HG03521 (cell line): ENCODE measurements around the gene PARD6G.
A peak's percentile ranks its signal among the peaks of the same experiment; 100 is the strongest.

Experiments used
- ATAC-seq: cut with Tn5 transposase; IDR thresholded peaks from one replicate; pipeline ENCODE4 v1.9.1; 2021; ENCODE audit warnings: mild to moderate bottlenecking, moderate library complexity; ENCODE audit not compliant: unreplicated experiment

PARD6G gene

GRCh38 chr18:80149667-80150066 is 97.6 kb downstream of the PARD6G start:
- ATAC-seq = no peak

GRCh38 chr18:80148326-80149199 is 98.8 kb downstream of the PARD6G start:
- no peak for ATAC-seq

DNA sequence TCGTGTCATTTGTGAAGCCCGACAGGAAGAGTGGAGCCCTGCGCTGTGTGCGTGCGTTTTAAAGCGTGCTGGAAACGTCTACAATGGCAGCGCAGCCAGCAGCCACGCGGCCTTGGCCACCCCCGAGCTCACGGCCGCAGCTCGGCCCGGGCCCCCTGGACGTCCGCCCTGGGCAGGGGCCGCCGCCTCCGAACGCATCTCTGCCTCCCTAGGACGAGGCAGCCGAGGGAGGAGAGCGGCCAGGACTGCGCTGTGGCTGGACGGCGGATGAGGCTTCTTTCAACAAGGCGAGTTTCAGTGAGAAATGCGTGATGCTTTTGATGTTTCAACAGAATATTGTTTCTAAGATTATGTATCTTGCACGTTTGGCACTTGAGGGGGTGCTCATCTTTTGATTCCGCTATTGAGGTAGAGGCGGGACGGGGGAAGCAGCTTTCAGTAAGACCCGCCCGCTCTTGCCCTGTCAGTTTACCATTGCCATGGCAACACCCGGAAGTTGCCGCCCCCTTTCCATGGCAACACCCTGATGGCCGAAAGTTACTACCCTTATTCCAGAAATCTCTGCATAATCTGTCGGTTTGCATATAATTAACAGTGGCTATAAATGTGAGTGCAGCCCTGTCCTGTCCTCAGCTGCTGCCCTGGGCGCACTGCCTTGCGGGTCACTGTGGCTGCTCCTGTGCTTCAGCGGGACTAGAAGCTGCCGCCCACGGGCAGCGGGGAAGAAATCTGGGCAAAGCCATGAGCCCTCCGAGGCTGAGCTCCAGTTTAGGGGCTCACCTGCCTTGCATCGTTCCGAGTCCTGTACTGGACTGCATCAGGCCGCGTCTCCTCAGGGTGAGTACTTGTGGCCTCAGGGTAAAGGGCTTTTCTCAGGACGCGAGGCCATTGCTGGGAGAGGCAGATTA is 99.6 kb downstream of the PARD6G start:
- ATAC-seq = peak; percentile 85

GRCh38 chr18:80147037-80147417 is 100.3 kb downstream of the PARD6G start:
- ATAC-seq = peak; percentile 8

DNA sequence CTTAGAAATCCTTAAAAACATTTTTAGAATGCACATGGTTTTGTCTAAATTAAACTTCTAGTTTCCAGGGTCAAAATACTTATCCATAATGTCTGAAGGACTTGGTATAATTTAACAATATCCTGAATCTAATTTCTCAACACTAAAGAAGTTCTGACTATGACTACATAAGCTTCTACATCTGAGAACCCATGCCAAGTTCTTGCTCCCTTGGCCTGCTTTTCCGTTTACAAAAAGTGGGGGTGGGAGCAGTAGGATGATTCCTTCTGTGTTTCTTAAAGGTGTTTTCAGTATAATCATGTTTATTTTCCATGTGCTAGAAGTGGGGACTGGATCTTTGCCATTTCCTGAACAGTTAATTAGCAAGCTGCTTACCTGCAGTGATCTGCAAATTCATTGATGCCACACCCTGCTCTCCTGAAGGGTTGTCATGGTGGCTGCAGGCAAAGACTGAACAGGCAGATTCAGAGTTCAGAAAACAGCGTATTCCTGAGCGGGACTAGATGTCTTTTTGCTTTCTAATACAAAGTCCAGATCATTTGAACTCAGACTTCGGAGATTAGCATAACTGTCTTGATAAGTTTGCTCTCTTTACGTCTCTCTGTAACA is 102.0 kb downstream of the PARD6G start:
- no peak for ATAC-seq

- no peak for ATAC-seq
Observed at GRCh38 chr18:80143881-80144280, 103.4 kb downstream of the PARD6G start.

GRCh38 chr18:80140455-80140985 is 106.8 kb downstream of the PARD6G start:
- ATAC-seq = no peak

- ATAC-seq = no peak
Observed at GRCh38 chr18:80137976-80138375, 109.3 kb downstream of the PARD6G start.

GRCh38 chr18:80137137-80137536 is 110.2 kb downstream of the PARD6G start:
- ATAC-seq = no peak

DNA sequence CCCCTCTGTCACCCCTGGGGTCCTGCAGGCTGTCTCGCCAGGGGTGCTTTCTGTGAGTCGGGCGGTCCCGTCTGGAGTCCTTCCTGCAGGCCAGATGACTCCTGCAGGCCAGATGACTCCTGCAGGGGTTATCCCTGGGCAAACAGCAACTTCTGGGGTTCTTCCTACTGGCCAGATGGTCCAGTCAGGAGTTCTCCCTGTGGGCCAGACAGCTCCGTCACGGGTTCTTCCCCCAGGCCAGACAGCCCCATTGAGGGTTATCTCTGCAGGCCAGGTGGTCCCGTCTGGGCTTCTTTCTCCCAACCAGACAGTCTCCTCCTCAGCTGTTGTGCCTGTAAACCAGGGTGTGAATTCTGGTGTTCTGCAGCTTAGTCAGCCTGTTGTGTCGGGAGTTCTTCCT is 110.6 kb downstream of the PARD6G start:
- no peak for ATAC-seq

DNA sequence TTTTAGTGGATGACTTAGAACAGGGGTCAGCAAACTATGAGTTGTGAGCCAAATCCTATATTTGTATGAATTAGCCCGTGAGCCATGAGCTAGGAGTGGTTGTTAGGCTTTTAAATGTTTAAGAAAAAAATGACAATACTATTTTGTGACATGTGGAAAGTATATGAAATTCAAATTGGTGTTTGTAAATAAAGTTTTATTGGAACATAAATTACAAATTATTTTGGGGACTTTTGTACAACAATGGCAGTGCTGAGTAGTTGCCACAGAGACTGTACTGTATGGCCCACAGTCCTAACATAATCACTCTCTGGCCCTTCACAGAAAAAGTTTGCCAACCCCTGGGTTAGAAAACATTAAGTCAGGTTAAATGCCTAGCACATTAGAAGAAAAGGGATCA is 112.2 kb downstream of the PARD6G start:
- no peak for ATAC-seq

DNA sequence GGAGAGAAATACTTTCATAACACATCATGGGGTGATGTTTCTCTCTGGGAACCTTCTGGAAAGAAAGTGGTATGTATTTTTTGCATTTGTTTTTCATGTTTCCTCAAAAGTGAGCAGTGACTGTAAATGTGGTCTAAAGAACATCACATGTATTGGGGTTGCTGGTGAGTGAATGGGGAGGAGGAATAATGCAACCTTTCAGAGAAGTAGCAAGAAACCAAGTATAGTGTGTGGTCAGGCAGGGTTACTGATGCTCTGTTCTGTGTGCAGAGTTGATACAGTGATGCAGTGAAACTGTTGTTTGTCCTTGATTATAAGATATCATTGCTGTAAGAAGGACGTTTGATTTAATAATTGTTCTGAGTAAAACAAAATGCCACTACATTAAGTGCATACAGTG is 114.2 kb downstream of the PARD6G start:
- ATAC-seq = no peak

DNA sequence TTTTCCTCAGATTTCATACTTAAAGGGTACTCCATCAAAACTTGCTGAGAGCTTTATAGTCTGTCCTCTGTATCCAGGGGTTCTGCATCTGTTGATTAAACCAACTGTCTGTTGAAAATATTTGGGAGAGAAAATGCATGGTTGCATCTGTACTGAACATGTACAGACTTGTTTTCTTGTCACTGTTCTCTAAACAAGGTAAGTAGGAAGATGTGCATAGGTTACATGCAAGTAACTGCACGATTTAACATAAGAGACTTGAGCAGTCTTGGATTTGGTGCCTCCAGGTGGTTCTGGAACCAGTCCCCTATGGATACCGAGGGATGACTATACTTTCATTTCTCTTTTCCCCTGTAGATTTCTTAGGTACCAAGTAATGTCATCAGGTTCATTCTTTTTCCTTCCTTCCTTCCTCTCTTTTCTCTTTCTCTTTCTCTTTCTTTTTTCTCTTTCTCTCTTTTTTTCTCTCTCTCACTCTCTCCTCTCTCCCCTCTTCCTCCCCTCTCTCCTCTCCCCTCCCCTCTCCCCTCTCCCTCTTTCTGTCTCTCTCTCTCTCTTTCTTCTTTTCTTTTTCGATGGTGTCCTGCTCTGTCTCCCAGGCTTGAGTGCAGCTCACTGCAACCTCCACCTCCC is 115.0 kb downstream of the PARD6G start:
- ATAC-seq = no peak

- no peak for ATAC-seq
Observed at GRCh38 chr18:80130555-80130954, 116.8 kb downstream of the PARD6G start.

- ATAC-seq = no peak
Observed at GRCh38 chr18:80129672-80130367, 117.5 kb downstream of the PARD6G start.

DNA sequence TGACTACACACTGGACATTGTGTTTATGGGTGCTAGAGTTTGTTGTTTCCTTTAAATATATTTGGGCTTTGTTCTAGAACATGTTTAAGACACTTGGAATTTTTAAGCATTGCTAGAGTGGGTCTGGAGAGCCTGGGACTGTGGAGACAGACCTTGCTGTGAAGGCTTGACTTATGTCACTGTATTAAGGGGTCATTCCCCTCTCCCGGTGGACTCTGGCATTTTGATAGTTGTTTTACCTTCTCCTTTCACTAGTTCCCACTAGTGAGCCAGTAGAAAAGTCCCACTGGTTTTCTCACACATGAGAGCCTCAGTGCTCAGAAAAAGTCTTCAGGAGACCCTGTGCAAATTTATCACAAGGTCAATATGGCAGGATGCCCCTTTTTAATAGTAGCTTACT is 119.7 kb downstream of the PARD6G start:
- no peak for ATAC-seq

GRCh38 chr18:80126797-80127196 is 120.5 kb downstream of the PARD6G start:
- no peak for ATAC-seq

GRCh38 chr18:80124131-80124530 is 123.2 kb downstream of the PARD6G start:
- no peak for ATAC-seq

DNA sequence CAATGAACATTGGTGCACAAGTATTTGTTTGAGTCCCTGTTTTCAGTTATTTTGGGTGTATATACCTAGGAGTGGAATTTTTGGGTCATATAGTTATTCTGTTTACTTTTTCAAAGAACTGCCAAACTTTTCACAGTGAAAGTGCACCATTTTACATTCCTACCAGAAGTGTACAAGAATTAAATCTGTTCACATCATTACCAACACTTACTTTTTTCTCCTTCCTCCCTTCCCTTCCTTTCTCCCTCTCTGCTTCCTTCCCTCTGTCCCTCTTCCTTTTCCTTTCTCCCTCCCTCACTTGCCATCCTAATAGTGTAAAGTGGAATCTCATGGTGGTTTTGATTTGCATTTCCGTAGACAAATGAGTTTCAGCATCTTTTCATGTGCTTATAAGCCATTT is 126.4 kb downstream of the PARD6G start:
- no peak for ATAC-seq

DNA sequence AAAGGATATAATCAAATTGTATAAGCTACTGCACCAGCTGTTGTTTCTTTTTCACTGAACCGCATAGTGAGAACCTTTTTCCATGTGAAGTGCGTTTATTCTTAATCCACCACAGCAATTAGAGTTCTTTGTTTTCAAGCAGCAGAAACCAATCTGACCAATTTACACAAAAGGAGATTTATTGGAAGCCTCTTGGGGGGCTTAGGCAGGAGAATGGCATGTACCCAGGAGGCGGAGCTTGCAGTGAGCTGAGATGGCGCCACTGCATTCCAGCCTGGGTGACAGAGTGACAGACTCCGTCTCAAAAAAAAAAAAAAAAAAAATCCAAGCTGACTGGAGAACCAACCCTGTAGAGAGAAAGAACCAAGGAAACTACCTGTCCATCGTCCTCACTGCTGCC is 128.2 kb downstream of the PARD6G start:
- ATAC-seq = no peak
